ENCODE data around the gene AMOTL1.

GRCh38 chr11:94721565-94722292, 46.4 kb upstream of the AMOTL1 start:
- TF ChIP-seq CTCF (IDR thresholded peaks at IDR 0.05 in 4 of 5, conservative IDR thresholded peaks at IDR 0.05 in 1 of 5), result no peak
- TF ChIP-seq POLR2A (IDR thresholded peaks at IDR 0.05), result no peak
